Measurements from ENCODE around the gene GPR158.

GPR158 gene

GRCh38 chr10:25481467-25481866 is 306.7 kb downstream of the GPR158 start:
- DNase-seq (ENCODE audit: low read depth, low spot score): no peak
- H3K4me3 ChIP-seq (ENCODE audit: low read length): no peak overlapping the region

GRCh38 chr10:25483999-25484398 is 309.2 kb downstream of the GPR158 start:
- H3K4me3 ChIP-seq (ENCODE audit: low read length): no peak overlapping the region
- no peak for DNase-seq (ENCODE audit: low read depth, low spot score)

GRCh38 chr10:25487266-25487665 is 312.5 kb downstream of the GPR158 start:
- no peak for DNase-seq (ENCODE audit: low read depth, low spot score)
- no peak overlapping the region for H3K4me3 ChIP-seq (ENCODE audit: low read length)

- no peak for DNase-seq (ENCODE audit: low read depth, low spot score)
- no peak overlapping the region for H3K4me3 ChIP-seq (ENCODE audit: low read length)
Measured at GRCh38 chr10:25492040-25492439, 317.2 kb downstream of the GPR158 start.

GRCh38 chr10:25492680-25493079 is 317.9 kb downstream of the GPR158 start:
- H3K4me3 ChIP-seq (ENCODE audit: low read length): no peak overlapping the region
- DNase-seq (ENCODE audit: low read depth, low spot score): no peak

- no peak overlapping the region for H3K4me3 ChIP-seq (ENCODE audit: low read length)
- DNase-seq (ENCODE audit: low read depth, low spot score): no peak
Measured at GRCh38 chr10:25493122-25493893, 318.5 kb downstream of the GPR158 start.

GRCh38 chr10:25497246-25497645 is 322.4 kb downstream of the GPR158 start:
- H3K4me3 ChIP-seq (ENCODE audit: low read length): no peak overlapping the region
- DNase-seq (ENCODE audit: low read depth, low spot score): no peak

- DNase-seq (ENCODE audit: low read depth, low spot score): no peak
- no peak overlapping the region for H3K4me3 ChIP-seq (ENCODE audit: low read length)
Measured at GRCh38 chr10:25498645-25499044, 323.8 kb downstream of the GPR158 start.

- H3K4me3 ChIP-seq (ENCODE audit: low read length): no peak overlapping the region
- DNase-seq (ENCODE audit: low read depth, low spot score): no peak
Measured at GRCh38 chr10:25501912-25502311, 327.1 kb downstream of the GPR158 start.

- no peak for DNase-seq (ENCODE audit: low read depth, low spot score)
- no peak overlapping the region for H3K4me3 ChIP-seq (ENCODE audit: low read length)
Measured at GRCh38 chr10:25502453-25502852, 327.7 kb downstream of the GPR158 start.

- no peak overlapping the region for H3K4me3 ChIP-seq (ENCODE audit: low read length)
- no peak for DNase-seq (ENCODE audit: low read depth, low spot score)
Measured at GRCh38 chr10:25504306-25504705, 329.5 kb downstream of the GPR158 start.

GRCh38 chr10:25504838-25505237 is 330.0 kb downstream of the GPR158 start:
- DNase-seq (ENCODE audit: low read depth, low spot score): no peak

GRCh38 chr10:25505466-25505865 is 330.7 kb downstream of the GPR158 start:
- DNase-seq (ENCODE audit: low read depth, low spot score): no peak
- no peak overlapping the region for H3K4me3 ChIP-seq (ENCODE audit: low read length)

More at GRCh38 chr10:25504838-25505237, 330.0 kb downstream of the GPR158 start:
- H3K4me3 ChIP-seq (ENCODE audit: low read length): no peak overlapping the region

GRCh38 chr10:25506821-25507335 is 332.1 kb downstream of the GPR158 start:
- DNase-seq (ENCODE audit: low read depth, low spot score): no peak
- H3K4me3 ChIP-seq (ENCODE audit: low read length): no peak overlapping the region

- no peak for DNase-seq (ENCODE audit: low read depth, low spot score)
- no peak overlapping the region for H3K4me3 ChIP-seq (ENCODE audit: low read length)
Measured at GRCh38 chr10:25508112-25508815, 333.5 kb downstream of the GPR158 start.

GRCh38 chr10:25509151-25509550 is 334.4 kb downstream of the GPR158 start:
- DNase-seq (ENCODE audit: low read depth, low spot score): no peak

GRCh38 chr10:25522294-25522693 is 347.5 kb downstream of the GPR158 start:
- no peak overlapping the region for H3K4me3 ChIP-seq (ENCODE audit: low read length)
- no peak for DNase-seq (ENCODE audit: low read depth, low spot score)

More at GRCh38 chr10:25509151-25509550, 334.4 kb downstream of the GPR158 start:
- no peak overlapping the region for H3K4me3 ChIP-seq (ENCODE audit: low read length)

- no peak for DNase-seq (ENCODE audit: low read depth, low spot score)
Measured at GRCh38 chr10:25522946-25523608, 348.3 kb downstream of the GPR158 start.

GRCh38 chr10:25530306-25530705 is 355.5 kb downstream of the GPR158 start:
- H3K4me3 ChIP-seq (ENCODE audit: low read length): no peak overlapping the region
- DNase-seq (ENCODE audit: low read depth, low spot score): no peak

More at GRCh38 chr10:25522946-25523608, 348.3 kb downstream of the GPR158 start:
- no peak overlapping the region for H3K4me3 ChIP-seq (ENCODE audit: low read length)

All from Jurkat, Clone E6-1 (cell line).